HG02642 (cell line): Measurements from ENCODE around the gene ZNF518B.

Source experiments
- ATAC-seq: cut with Tn5 transposase; IDR thresholded peaks from one replicate; pipeline ENCODE4 v1.9.1; 2021; ENCODE audit warnings: mild to moderate bottlenecking; ENCODE audit not compliant: unreplicated experiment, poor library complexity

ZNF518B gene, protein sequence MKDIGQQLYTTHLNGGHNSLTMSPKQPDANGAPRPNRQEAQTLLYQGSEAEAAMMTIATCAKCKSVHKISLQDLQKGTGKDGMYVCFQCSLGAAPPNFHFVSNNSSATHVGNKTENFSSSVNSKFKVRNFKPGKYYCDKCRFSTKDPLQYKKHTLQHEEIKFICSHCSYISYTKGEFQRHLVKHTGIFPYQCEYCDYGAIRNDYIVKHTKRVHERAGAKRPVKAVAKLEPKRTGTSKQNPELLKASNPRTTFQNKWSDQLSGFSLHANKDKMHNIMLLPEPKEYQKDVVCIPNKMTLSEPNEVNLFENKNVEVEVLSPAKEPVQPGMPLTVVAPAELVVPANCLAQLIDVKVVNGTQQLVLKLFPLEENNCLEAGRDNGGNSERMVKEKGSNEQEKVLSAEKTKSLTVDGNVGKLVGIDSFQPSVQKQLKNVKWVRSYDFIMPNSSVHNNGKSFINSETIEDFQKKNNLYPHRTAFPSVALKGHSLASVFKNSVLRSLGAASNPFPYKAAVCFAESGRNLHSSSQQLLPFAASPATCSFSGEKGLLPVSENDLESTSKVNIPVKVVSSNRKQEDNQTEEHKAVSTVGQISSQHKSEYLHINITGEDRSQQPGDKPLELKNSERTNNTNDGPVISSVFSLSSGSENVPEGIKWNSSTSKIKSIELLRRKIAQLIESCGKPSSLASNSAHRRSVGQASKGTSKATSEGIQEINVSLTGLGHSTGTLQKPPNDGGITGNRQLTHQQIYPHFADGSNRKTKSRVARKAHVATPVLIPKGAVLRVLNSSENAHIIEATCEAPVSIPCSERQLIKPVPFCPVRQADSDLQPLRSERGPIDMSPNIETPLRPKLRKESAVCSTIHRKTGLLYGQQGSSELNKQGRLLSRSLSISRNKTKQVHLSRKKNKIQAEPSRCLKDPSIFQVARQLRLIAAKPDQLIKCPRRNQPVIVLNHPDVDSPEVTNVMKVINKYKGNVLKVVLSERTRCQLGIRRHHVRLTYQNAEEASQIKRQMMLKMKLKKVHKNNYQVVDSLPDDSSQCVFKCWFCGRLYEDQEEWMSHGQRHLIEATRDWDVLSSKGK

DNA sequence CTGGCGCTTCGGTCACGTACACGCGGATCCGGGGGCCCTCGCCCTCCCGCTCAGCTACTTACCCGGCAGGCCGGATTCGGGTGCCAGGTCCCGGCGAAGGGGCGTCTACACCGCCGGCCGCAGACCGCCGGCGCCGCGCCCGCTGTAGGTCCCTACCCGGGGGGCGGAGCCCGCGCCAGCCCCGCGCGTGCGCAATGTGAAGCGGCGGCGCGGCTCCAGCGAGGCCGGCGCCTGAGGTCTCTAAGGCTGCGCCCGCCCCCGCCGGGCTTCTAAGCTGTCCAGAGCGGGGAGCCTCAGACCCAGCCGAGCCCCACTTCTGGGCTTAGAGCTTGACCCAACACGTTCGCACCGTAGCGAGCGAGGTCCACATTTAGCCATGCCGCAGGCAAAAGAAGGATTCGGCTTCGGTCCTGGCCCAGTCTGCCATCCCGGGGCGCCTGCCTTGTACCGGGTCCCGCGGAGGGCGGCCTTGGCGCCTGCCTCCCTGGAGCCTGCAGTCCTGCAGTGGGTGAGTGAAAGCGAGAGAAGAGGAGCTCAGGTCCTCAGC, at the start of gene ZNF518B:
Gene ZNF518B, minus strand, starts transcription at position 172 of the 547 bp plus-strand sequence. CDS start 11,098 bp downstream, outside the sequence.
- peak; percentile 80 for ATAC-seq

DNA sequence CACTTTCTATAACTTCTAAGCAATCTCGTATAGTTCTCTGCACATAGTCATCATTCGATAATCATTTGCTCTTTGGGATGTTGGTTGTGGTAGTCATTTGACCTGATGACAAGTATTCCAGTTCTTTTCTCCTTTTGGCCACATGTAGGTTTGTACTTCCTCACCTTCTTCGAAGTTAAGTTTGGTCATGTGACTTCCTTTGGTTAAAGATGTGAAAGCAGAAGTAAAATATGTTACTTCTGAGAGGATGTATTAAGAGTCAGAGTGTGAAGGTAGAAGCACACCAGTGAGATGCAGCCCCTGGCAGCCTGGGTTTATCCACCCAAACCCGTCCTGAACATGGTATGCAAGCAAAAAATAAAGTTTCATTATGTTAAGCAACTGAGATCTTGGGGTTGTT, 48.9 kb upstream of the ZNF518B start:
- ATAC-seq = no peak

DNA sequence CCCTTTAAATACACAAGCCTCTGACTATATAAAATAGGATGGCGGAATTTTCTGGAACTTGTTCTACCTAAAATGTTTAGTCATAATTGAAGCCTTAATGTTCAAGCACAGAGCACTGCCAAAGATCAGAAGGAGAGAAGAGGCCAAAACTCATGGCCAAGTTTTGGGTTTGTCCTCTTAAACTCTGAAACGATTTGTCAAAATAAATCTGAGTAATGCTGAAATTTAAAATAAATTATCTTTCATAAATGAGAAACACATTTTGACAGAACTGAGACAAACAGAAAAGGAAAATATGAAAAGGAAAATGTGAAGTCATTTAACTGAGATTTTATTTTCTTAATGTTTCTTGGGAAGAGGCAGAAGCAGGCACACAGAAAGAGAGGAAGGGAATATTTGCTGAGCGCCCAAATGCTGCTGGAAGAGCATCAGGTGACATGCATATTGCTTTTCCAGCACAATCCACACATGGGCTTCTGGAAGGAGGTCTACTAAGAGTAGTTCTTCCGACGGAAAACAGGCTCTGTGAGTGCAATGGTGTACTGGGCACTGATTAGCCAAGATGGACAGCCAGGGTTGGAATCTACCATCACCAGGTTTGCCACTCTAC, 47.4 kb upstream of the ZNF518B start:
- no peak for ATAC-seq

DNA sequence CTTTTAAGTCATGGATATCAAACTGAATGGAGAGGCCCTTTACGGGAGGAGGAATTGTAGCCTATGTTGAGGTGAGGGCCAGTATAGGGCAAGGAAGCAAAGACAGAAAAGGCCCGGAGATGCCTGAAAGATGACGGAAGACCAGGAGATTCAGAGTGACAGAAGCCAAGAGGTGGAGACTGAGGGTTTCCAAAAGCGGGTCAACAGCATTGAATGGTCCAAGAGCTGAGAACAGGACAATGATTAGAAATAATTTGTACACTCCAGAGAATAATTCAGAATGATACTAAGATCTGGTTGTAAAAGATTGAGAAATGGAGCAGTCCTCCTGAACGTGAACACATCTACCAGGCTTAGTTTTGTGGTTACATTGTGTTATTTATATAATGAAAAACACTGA, 45.5 kb upstream of the ZNF518B start:
- no peak for ATAC-seq

DNA sequence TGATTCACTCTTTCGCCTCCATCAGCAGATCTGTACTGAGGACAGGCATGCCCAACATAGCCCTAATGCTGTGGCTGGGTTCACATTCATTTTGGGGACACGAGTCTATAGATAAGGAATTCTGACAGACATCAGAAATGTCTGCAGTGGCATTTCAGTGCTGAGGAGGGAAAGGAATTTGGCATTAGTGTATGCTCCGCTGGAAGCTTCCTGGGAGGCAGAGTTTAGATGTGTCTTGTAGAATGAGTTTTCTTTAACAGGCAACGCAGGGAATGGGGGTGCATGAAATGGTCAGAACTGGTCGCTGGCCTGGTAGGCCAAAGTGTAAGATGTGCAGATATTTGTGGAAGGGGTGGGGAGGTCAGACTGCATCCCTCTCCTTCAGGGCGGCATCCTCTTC, 43.5 kb upstream of the ZNF518B start:
- no peak for ATAC-seq

DNA sequence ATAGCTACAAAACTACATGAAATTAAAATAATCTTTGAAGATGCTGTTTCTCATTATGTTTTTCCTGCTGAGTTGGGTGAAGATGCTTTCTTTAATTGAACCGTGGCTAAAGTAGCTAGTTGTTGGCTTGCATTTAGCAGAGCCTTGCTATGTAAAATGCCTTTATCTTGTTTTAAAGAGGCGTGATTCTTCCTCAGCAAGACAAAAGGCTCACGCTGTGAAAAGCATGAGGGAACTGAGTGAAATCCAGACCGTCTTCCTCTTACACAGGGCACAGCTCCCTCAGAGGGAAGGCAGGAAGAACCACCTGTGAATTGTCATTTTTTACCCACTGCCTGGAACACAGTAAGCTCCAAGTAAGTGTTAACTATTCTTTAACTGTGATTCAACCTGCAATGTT, 39.0 kb upstream of the ZNF518B start:
- ATAC-seq = no peak

DNA sequence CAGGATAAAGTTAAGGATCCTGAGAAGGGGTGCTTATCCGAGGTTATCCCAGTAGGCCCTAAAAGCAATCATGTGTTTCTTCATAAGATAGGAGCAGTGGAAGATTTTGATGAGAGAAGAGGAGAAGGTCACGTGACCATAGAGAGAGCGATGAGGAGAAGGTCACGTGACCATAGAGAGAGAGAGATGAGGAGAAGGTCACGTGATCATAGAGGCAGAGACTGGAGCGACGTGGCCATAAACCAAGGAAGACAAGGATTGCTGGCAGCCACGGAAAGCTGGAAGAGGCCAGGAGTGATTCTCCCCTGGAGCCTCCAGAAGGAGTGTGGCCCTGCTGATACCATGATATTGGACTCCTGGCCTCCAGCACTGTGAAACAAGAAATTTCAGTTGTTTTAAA, 38.4 kb upstream of the ZNF518B start:
- ATAC-seq = no peak

DNA sequence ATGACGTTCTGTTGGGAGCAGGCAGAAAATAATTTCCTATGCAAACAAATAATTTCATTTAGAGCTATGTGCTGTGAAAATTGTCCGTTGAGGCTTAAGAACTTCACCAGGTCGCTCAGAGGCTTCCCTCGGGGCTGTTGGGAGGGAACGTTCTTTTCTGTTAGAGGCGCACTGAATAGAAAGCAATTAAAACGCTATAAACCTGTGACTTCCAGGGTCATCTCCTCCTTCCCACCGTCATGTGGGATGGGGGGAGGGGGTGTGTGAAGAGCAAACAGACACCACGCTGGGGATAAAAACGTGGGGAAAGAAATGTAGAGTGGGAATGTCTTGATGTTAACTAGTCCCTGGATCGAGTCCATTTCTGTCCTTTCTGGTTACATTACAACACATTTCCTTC, 35.2 kb upstream of the ZNF518B start:
- no peak for ATAC-seq

DNA sequence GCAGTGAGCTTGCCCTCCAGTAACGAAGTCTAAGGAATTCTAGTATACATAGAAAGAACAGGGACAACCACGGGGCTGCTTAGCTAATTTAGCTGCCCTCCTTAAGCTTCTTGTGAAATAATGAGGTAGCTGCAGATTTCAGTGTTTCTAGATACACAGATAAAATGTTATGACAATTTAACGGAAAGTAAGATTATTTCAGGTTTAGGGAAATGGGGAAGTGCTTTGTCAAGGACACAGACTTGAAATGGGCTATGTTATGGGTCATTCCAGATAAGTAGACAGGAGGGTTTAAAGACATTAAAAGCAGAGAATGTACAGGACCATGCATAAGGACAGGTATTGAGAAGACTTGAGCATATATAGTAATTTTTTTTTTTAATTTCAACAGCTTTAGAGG, 34.2 kb upstream of the ZNF518B start:
- no peak for ATAC-seq

DNA sequence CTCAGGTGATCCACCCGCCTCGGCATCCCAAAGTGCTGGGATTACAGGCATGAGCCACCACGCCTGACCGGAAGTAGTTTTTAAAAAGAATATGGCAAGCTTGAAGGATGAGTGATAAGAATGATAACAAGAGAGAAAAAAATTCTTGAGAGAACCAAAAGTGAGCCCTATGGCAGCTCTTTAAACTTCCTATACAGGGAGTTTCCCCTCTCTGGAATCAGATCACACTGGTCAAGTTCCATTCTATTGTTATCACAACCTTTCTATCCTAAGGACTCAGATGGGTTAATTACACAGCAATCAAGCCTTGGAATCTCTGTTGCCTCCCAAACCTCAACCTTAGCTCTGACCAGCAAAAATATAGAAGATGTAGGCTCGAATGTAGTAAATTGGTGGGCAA, 33.8 kb upstream of the ZNF518B start:
- ATAC-seq = no peak

DNA sequence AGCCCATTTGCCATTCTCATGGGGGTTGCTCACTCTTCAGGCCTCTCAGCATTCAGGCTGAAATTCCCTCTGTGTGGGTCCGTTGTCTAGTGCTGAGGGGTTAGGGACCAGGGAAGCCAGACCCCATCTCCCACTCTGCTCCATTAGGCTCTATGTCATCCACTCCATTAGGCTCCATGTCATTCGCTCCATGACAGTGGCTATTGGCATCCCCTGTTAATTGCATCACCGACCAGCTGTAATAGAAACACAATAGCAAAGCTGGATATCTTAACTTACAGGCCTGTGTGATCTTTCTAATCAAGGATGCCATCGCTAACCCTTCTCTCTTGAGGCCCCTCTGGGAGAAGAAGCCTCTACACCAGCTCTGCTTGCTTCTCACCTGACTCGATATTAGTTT, 25.7 kb upstream of the ZNF518B start:
- ATAC-seq = no peak

DNA sequence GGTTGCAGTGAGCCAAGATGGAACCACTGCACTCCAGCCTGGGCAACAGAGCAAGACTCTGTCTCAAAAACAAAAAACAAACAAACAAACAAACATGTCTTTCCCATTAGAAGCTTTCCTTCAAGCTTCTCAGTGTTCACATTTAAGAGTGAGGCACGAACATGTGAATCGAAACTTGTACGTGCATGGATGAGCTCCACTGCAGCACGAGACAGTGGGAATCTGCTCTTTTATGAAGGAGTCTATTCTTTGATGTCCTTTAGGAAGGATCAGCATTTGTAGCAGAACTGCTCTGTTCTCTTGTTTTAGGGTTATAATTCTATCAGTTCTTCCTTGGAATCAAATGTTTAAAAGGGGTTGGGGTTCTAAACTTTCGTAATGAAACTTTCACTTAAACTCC, 23.4 kb upstream of the ZNF518B start:
- no peak for ATAC-seq

DNA sequence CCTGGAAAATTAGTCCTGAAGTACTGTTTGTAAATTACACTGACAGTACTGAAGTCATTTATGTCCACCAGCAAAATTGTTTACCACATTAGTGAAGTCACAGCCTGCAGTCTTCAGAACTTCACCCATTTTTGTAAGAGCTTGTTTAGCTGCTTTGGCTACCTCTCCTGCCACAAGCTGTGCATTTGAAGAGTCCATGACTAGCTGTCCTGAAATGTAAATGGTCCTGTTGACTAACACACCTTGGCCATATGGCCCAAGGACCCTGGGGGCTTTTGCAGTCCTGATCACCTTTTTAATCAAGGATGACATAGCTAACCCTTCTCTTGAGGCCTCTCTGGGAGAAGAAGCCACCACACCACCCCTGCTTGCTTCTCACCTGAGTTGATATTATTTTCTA, 21.4 kb upstream of the ZNF518B start:
- no peak for ATAC-seq

DNA sequence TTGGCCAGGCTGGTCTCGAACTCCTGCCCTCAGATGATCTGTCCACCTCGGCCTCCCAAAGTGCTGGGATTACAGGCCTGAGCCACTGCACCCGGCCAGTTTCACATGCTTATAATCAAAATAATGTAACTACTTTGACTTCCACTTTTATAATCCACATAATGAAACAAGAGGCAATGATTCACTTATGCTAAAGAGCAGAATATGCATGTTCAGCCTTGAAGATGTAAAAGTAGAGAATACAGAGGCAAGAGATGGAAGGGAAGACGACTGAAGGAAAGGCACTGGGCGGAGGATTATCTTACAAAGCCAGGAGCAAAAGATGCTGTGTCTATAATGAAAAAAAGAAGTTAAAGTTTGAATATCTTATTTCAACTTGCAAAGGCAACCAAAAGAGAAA, 13.3 kb upstream of the ZNF518B start:
- no peak for ATAC-seq

DNA sequence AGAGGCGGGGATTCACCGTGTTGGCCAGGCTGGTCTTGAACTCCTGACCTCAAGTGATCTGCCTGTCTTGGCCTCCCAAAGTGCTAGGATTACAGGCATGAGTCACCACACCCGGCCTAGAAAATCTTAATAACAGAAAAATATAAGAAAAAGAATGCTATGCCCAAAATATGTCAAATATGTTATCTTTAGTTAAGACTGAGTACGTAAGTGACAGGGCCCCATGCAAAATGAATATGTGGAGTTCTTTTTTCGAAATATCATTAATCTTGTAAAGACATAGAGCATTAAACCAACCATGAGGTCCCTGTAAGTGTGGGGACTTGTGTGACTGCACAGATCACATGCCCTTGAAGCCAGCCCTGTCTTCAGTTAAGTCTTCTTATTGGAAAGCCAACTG, 8.9 kb upstream of the ZNF518B start:
- ATAC-seq = no peak

DNA sequence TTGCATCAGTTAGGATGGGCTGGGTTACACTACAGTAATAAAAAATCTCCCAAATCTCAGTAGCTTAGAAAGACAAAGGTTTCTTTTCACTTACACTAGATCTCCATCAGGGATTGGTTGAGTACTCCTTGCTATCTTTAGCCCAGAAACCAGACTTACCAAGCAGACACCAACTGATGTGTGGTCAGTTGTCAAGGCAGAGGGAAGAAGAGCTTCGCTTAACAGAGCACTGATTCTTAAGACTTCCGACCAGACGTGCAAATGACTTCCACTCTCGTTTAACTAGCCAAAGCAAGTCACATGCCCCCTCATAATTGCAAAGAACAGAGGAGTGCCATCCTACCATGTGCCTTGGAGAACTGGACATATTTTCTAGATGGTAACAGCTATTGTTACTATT, 5.7 kb upstream of the ZNF518B start:
- no peak for ATAC-seq

DNA sequence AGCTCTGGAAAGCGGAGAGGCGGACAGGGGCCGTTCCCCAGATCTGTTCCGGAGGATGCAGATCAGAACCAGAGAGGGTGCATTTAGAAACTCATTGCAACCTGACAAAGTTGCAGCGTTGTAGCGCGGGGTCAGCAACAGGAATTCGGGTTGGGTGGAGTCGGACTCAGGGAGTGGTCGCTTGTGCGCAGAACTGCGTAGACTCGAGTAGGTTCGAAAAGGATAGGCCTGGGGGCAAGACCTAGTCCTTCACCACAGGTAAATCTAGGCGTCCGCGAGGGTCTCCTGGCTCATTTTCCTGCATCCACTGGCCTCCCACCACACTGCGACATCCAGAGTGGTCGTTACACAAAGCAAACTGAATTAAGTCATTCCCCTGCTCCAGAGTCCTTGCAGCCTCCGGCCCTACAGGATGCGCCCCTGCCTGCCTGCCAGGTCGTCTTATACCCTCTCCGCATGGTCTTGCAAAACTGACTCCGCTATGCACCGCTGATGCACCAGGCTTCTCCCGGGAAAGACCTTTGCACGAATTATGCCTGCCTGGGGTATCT, 4.7 kb upstream of the ZNF518B start:
- no peak for ATAC-seq

DNA sequence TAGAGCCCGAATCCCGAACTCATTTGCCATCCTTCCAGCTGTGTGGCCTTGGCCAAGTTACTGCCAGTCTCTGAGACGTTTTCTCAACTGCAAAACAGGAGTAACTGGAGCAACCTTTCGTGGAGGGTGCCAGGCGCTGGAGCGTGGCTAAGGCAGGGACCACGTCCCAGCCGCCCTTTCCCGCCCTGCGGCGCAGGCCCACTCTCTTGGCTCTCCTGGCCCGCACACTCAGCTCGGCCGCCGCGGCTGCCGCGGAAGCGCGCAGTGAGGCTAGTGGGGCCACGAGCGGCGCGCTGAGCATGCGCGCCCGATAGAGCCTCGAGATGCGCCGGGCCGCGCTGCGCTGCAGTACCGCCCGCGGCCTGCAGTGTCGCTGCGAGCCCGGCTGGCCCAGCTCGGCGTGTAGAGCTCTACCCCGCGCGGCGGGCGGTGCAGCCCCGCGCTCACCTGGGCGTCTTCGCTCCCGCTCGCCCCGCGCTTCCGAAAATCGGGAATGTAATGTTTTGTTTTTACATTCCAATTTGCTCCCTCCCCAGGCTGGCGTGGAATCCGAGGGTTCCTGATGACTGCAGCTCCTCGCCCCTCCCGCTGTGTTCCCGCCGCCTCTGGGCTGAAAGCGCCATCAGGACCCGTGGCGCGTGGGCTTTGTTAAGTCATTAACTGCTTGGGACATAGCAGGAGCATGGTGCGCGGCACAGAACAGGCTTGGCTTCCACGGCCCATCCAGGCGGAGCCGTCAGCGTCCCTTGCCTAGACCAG, 4.0 kb upstream of the ZNF518B start:
- peak; percentile 80 for ATAC-seq

DNA sequence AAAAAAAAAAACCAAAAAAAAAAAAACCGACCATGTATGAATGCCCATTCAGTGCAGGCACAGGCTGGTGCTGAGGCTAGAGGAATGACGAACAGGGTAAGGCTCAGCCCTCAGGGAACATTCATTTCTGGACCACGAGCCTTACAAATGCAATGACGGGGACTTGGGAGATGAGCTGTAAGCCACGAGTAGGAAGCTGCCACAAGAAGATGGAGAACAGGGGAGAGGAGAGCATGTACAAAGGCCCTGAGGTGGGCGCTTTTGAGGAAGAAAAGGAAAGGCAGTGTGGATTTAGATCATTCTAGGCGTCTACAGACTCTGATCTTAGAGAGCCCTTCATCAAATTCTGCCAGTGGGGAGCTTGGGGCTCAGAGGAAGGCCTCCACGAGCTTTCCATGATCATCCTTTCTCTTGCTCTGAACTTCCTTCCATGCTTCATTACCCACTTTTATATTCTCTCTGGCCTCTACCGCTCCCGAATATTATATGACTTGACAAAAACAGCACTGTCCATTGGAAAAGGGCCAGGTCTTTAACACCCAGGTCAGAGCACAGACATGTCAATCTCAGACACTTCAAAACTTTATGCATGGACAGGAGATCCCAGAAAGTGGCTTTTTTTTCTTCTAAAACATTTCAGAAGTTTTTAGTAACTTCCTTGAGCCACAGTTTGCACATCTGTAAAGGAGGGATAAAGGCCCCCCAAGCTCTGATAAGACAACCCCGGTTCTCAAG, 3.3 kb upstream of the ZNF518B start:
- ATAC-seq = no peak
